Trophoblast cell (in vitro differentiated cells and primary cell): ENCODE measurements around the gene EEF2K.

Experiments
- DNase-seq, 2 donors: peaks; one replicate each; pipeline ENCODE4 v3.0.0-alpha.2; 2016
- H2AFZ ChIP-seq: 2 replicates; pipeline ENCODE4 v1.6.1; 2013; ENCODE audit warnings: low read length, moderate library complexity, mild to moderate bottlenecking; ENCODE audit not compliant: insufficient read depth, poor library complexity
- H2AK5ac ChIP-seq: 2 replicates; pipeline ENCODE4 v1.6.1; 2013; ENCODE audit warnings: mild to moderate bottlenecking, low read length
- H2BK120ac ChIP-seq: 2 replicates; pipeline ENCODE4 v1.6.1; 2013; ENCODE audit warnings: low read length, mild to moderate bottlenecking, moderate library complexity; ENCODE audit not compliant: insufficient read depth, poor library complexity
- H2BK12ac ChIP-seq: 2 replicates; pipeline ENCODE4 v1.6.1; 2013; ENCODE audit warnings: mild to moderate bottlenecking, low read length, moderate library complexity
- H2BK5ac ChIP-seq: 2 replicates; pipeline ENCODE4 v1.6.1; 2013; ENCODE audit warnings: low read length, low read depth, moderate library complexity, mild to moderate bottlenecking; ENCODE audit not compliant: poor library complexity
- H3K14ac ChIP-seq: 2 replicates; pipeline ENCODE4 v1.6.1; 2013; ENCODE audit warnings: mild to moderate bottlenecking, low read length
- H3K18ac ChIP-seq: 2 replicates; pipeline ENCODE4 v1.6.1; 2013; ENCODE audit warnings: mild to moderate bottlenecking, low read length
- H3K23ac ChIP-seq: 2 replicates; pipeline ENCODE4 v1.6.1; 2013; ENCODE audit warnings: low read length
- H3K27ac ChIP-seq: 2 replicates; pipeline ENCODE4 v1.5.1; 2013; ENCODE audit warnings: low read depth, mild to moderate bottlenecking, inconsistent platforms, low read length, moderate library complexity
- H3K27me3 ChIP-seq: 2 replicates; pipeline ENCODE4 v1.6.1; 2013; ENCODE audit warnings: inconsistent platforms, mild to moderate bottlenecking, low read length, moderate library complexity; ENCODE audit not compliant: insufficient read depth
- H3K36me3 ChIP-seq, 2 experiments: 1 replicate in 1 of 2; 2 replicates in 1 of 2; pipeline ENCODE4 v1.6.1; 2013; ENCODE audit warnings: low read length in 2 of 2, mild to moderate bottlenecking in 2 of 2, moderate library complexity in 1 of 2; ENCODE audit not compliant: insufficient read depth in 2 of 2, control insufficient read depth in 1 of 2
- H3K4ac ChIP-seq: 2 replicates; pipeline ENCODE4 v1.6.1; 2013; ENCODE audit warnings: low read depth, mild to moderate bottlenecking, low read length, moderate library complexity
- H3K4me1 ChIP-seq, 2 experiments: 1 replicate in 1 of 2; 2 replicates in 1 of 2; pipeline ENCODE4 v1.6.1; 2013; ENCODE audit warnings: low read length in 2 of 2, mild to moderate bottlenecking in 2 of 2, moderate library complexity in 1 of 2; ENCODE audit not compliant: insufficient read depth in 2 of 2, control insufficient read depth in 1 of 2
- H3K4me2 ChIP-seq: 2 replicates; pipeline ENCODE4 v1.6.1; 2013; ENCODE audit warnings: inconsistent platforms, mild to moderate bottlenecking, low read length, moderate library complexity
- H3K4me3 ChIP-seq: 2 replicates; pipeline ENCODE4 v1.5.1; 2013; ENCODE audit warnings: mild to moderate bottlenecking, low read depth, low read length, inconsistent platforms
- H3K79me1 ChIP-seq: one replicate; pipeline ENCODE4 v1.6.1; 2013; ENCODE audit warnings: low read length
- H3K79me2 ChIP-seq: 2 replicates; pipeline ENCODE4 v1.6.1; 2013; ENCODE audit warnings: low read length, mild to moderate bottlenecking; ENCODE audit not compliant: control insufficient read depth, insufficient read depth, poor library complexity
- H3K9ac ChIP-seq: 2 replicates; pipeline ENCODE4 v1.6.1; 2013; ENCODE audit warnings: mild to moderate bottlenecking, low read length
- H3K9me3 ChIP-seq: 2 replicates; pipeline ENCODE4 v1.6.1; 2013; ENCODE audit warnings: low read depth, mild to moderate bottlenecking, control low read depth, inconsistent platforms, low read length; ENCODE audit not compliant: insufficient read depth
- H4K12ac ChIP-seq: 2 replicates; pipeline ENCODE4 v1.6.1; 2013; ENCODE audit warnings: low read depth, mild to moderate bottlenecking, low read length, moderate library complexity
- H4K8ac ChIP-seq: 2 replicates; pipeline ENCODE4 v1.6.1; 2013; ENCODE audit warnings: low read depth, mild to moderate bottlenecking, low read length, moderate library complexity
- H4K91ac ChIP-seq: one replicate; pipeline ENCODE4 v1.6.1; 2013; ENCODE audit warnings: low read depth, mild to moderate bottlenecking, low read length, moderate library complexity
- WGBS: extraction: QIAGEN DNeasy Blood & Tissue Kit; methylation state at CpG from one replicate; pipeline ENCODE4 v1.1.7; 2013; ENCODE audit warnings: missing lambda C conversion rate; ENCODE audit not compliant: insufficient read length, insufficient coverage; ENCODE audit errors: extremely low coverage; 5-methylcytosine and 5-hydroxymethylcytosine counted together

EEF2K gene

DNA sequence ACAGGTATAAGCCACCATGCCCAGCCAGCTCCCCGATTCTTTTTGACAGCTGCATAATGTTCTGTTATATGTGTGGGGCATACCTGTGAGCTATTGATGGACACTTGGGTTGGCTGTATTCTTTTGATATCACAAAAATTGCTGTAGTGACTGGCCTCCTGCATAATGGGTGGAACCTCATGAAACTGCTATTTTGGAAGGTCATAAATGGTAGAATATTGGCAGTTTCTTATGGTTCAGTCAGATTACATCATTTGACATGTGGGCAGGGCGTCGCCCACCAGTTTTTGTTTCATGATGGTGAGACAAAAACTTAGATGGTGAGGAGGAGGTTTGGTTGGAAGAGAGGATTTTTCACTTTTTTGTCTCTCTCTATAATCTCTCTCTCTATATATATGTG is 64.4 kb downstream of the EEF2K start:
- no peaks in the 10 kb centered on the region for H3K79me1 ChIP-seq
- no peak overlapping the region for H3K27ac ChIP-seq
- H3K36me3 ChIP-seq: peaks cover 13 to 16% of the 10 kb centered on the region in 2 experiments
- H3K4ac ChIP-seq: no peak overlapping the region
- H4K12ac ChIP-seq: no peak overlapping the region
- no peak overlapping the region for H3K14ac ChIP-seq
- no peak overlapping the region for H3K23ac ChIP-seq
- no peak for DNase-seq
- H2AK5ac ChIP-seq: no peak overlapping the region
- WGBS: no CpG with 5 or more reads among the region's 3 CpGs
- H2AFZ ChIP-seq: no peak overlapping the region
- H2BK12ac ChIP-seq: no peak overlapping the region
- no peak overlapping the region for H3K9ac ChIP-seq
- H3K27me3 ChIP-seq: no peaks in the 10 kb centered on the region
- no peak overlapping the region for H4K8ac ChIP-seq
- no peaks in the 10 kb centered on the region for H3K4me1 ChIP-seq
- no peak overlapping the region for H2BK5ac ChIP-seq
- no peak overlapping the region for H3K18ac ChIP-seq
- no peak overlapping the region for H3K4me3 ChIP-seq
- H2BK120ac ChIP-seq: no peak overlapping the region
- H3K9me3 ChIP-seq: no peaks in the 10 kb centered on the region
- H4K91ac ChIP-seq: no peak overlapping the region
- no peaks in the 10 kb centered on the region for H3K79me2 ChIP-seq
- no peak overlapping the region for H3K4me2 ChIP-seq

- Histone ChIP-seq H3K79me2 (no peaks in the 10 kb centered on the region), H4K8ac (no peak overlapping the region), H3K18ac (no peak overlapping the region), H3K79me1 (no peaks in the 10 kb centered on the region), H2BK120ac (no peak overlapping the region), H3K4me1 (no peaks in the 10 kb centered on the region), H3K4ac (no peak overlapping the region), H3K23ac (no peak overlapping the region), H2BK12ac (no peak overlapping the region), H3K27ac (no peak overlapping the region), H3K9ac (no peak overlapping the region), H3K27me3 (no peaks in the 10 kb centered on the region), H2AFZ (no peak overlapping the region), H2BK5ac (no peak overlapping the region), H2AK5ac (no peak overlapping the region), H4K12ac (no peak overlapping the region), H3K4me2 (no peak overlapping the region), H4K91ac (no peak overlapping the region), H3K9me3 (no peaks in the 10 kb centered on the region), H3K14ac (no peak overlapping the region), H3K4me3 (no peak overlapping the region), H3K36me3 (peaks cover 2 to 4% of the 10 kb centered on the region in 2 experiments)
- no CpG with 5 or more reads among the region's 8 CpGs for WGBS
- no peak for DNase-seq
Observed at GRCh38 chr16:22272870-22273650, 67.0 kb downstream of the EEF2K start.

DNA sequence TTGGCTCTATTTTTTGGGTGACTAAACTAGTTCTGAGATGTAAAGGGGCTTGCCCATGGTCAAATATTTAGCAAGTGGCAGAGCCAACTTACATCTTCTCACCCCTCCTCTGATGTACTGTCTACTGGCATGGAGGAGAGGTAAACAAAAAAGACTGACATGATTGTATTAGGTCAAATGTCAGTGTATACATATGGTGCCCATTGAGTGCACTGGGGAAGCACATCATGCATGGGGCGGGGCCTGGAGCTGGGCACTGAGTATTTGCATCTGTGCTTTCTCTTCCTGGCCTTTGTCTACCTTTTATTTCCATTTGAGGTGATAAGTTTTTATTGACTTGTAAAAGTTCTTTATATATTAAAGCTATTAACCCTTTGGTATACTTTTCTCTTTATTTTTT is 68.8 kb downstream of the EEF2K start:
- H3K27ac ChIP-seq: no peak overlapping the region
- H3K79me1 ChIP-seq: no peaks in the 10 kb centered on the region

GRCh38 chr16:22278441-22279230 is 72.6 kb downstream of the EEF2K start:
- no peak overlapping the region for H2BK120ac ChIP-seq
- DNase-seq: no peak
- WGBS: no CpG with 5 or more reads among the region's 16 CpGs
- H3K27me3 ChIP-seq: no peaks in the 10 kb centered on the region
- no peak overlapping the region for H3K9ac ChIP-seq
- H3K36me3 ChIP-seq: peaks cover 6 to 10% of the 10 kb centered on the region in 2 experiments
- H3K9me3 ChIP-seq: no peaks in the 10 kb centered on the region
- H4K12ac ChIP-seq: no peak overlapping the region
- H3K4me3 ChIP-seq: no peak overlapping the region
- H3K4me1 ChIP-seq: no peaks in the 10 kb centered on the region
- no peak overlapping the region for H2BK5ac ChIP-seq
- H2AFZ ChIP-seq: no peak overlapping the region
- H3K4me2 ChIP-seq: no peak overlapping the region
- H3K23ac ChIP-seq: no peak overlapping the region
- no peak overlapping the region for H3K4ac ChIP-seq
- H2BK12ac ChIP-seq: no peak overlapping the region
- no peak overlapping the region for H2AK5ac ChIP-seq
- H4K8ac ChIP-seq: no peak overlapping the region
- no peak overlapping the region for H3K14ac ChIP-seq
- H3K79me1 ChIP-seq: no peaks in the 10 kb centered on the region
- no peaks in the 10 kb centered on the region for H3K79me2 ChIP-seq
- H3K27ac ChIP-seq: no peak overlapping the region
- no peak overlapping the region for H3K18ac ChIP-seq
- H4K91ac ChIP-seq: no peak overlapping the region

More for the DNA sequence above, 68.8 kb downstream of the EEF2K start:
- Histone ChIP-seq H4K91ac (no peak overlapping the region), H3K4me1 (no peaks in the 10 kb centered on the region), H3K9ac (no peak overlapping the region), H3K4me3 (no peak overlapping the region), H3K9me3 (no peaks in the 10 kb centered on the region), H3K4ac (no peak overlapping the region), H3K14ac (no peak overlapping the region), H2BK12ac (no peak overlapping the region), H4K8ac (no peak overlapping the region), H2AFZ (no peak overlapping the region), H3K18ac (no peak overlapping the region), H3K27me3 (no peaks in the 10 kb centered on the region), H3K4me2 (no peak overlapping the region), H3K23ac (no peak overlapping the region), H2BK5ac (no peak overlapping the region), H2AK5ac (no peak overlapping the region), H2BK120ac (no peak overlapping the region), H4K12ac (no peak overlapping the region), H3K36me3 (peaks cover 5 to 6% of the 10 kb centered on the region in 2 experiments), H3K79me2 (no peaks in the 10 kb centered on the region)
- no CpG with 5 or more reads among the region's 1 CpG for WGBS
- DNase-seq: no peak
